ENCODE measurements around the gene LAMTOR3. TPM values are rescaled to one million over a fixed set of nuclear protein-coding genes. Genes with fewer than 3 reads are reported as not detected.
"Not testable (repeated sequence)": the region's sequence is repeated elsewhere in the genome, so short reads cannot be mapped to it uniquely, and the experiment has no call there.

The LAMTOR3 gene
- total RNA-seq, 1 experiment from 2014 or later = 44.0 TPM

DNA sequence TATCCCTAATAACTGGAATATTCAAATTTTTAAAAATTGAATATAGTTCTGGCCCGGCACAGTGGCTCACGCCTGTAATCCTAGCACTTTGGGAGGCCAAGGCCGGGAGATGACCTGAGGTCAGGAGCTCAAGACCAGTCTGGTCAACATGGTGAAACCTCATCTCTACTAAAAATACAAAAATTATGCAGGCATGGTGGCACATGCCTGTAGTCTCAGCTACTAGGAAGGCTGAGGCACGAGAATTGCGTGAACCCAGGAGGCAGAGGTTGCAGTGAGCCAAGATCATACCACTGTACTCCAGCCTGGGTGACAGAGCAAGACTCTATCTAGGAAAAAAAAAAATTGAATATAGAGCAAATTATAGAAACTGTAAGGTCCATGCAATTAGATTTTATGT is 64.2 kb downstream of the LAMTOR3 start:
- not testable (repeated sequence) for DNase-seq (ENCODE audit: low read depth)

- DNase-seq (ENCODE audit: low read depth) = no peak
Observed at GRCh38 chr4:99828477-99828876, 65.8 kb downstream of the LAMTOR3 start.

Other genes starting within 250 kb of the LAMTOR3 start
- 0.02 and 0.37 TPM in 2 replicates for gene C4orf54, start 236.6 kb downstream of the LAMTOR3 start, total RNA-seq (2014; rRNA removed; shearing (Covaris generic))
- gene DAPP1, start 77.6 kb downstream of the LAMTOR3 start, total RNA-seq (2014; rRNA removed; shearing (Covaris generic)) = 0.49 and 0.76 TPM in 2 replicates
- 12.4 and 12.9 TPM in 2 replicates for gene DNAJB14, start 52.2 kb upstream of the LAMTOR3 start, total RNA-seq (2014; rRNA removed; shearing (Covaris generic))
- 841 and 866 TPM in 2 replicates for gene H2AZ1, start 55.8 kb upstream of the LAMTOR3 start, total RNA-seq (2014; rRNA removed; shearing (Covaris generic))

All from M059J (cell line).